Activated CD4-positive, alpha-beta memory T cell treated with anti-CD3 and anti-CD28 coated beads for 36 hours (primary cell): ENCODE results near the gene INPP5J. TPM values are rescaled to one million over a fixed set of nuclear protein-coding genes. Genes with fewer than 3 reads are reported as not detected.
A peak's percentile ranks its signal among the peaks of the same experiment; 100 is the strongest.

Experiments
- CTCF ChIA-PET: fragments of 350-600 bp; sonication (Branson Sonifier 250); formaldehyde crosslinking; loops from one replicate; lab custom pipeline; 2021; ENCODE audit warnings: antibody characterized with exemption, inconsistent platforms; lab: Charles Lee
- POLR2A ChIA-PET: fragments of 350-600 bp; sonication (Branson Sonifier 250); formaldehyde crosslinking; loops from one replicate; lab custom pipeline; 2021; ENCODE audit warnings: antibody characterized with exemption; lab: Charles Lee
- DNase-seq: peaks from one replicate; pipeline ENCODE4 v3.0.0-alpha.2; 2020
- H3K27ac Mint-ChIP-seq: one replicate; pipeline ENCODE4 v1.8.0; 2021; ENCODE audit warnings: mixed read lengths
- H3K27me3 Mint-ChIP-seq: one replicate; pipeline ENCODE4 v1.8.0; 2021; ENCODE audit warnings: mixed read lengths
- H3K36me3 Mint-ChIP-seq: one replicate; pipeline ENCODE4 v1.8.0; 2021; ENCODE audit warnings: mixed read lengths
- H3K4me1 Mint-ChIP-seq: one replicate; pipeline ENCODE4 v1.8.0; 2021; ENCODE audit warnings: low read depth, mixed read lengths
- H3K4me3 Mint-ChIP-seq: one replicate; pipeline ENCODE4 v1.8.0; 2021; ENCODE audit warnings: mild to moderate bottlenecking, mixed read lengths
- H3K9me3 Mint-ChIP-seq: one replicate; pipeline ENCODE4 v1.8.0; 2021; ENCODE audit warnings: mixed read lengths
- intact Hi-C: fragments of 100-400 bp; cut with micrococcal nuclease; formaldehyde crosslinking; loops from one replicate; pipeline ENCODE4 v1.15.1; 2023
- total RNA-seq, 2 experiments: library from RNA; stranded (reverse); gene quantifications; one replicate each; pipeline ENCODE4 v1.2.3, GENCODE V29; 2021

The INPP5J gene
- total RNA-seq, 2 experiments from 2014 or later = 0.14 TPM; not detected in 1

DNA sequence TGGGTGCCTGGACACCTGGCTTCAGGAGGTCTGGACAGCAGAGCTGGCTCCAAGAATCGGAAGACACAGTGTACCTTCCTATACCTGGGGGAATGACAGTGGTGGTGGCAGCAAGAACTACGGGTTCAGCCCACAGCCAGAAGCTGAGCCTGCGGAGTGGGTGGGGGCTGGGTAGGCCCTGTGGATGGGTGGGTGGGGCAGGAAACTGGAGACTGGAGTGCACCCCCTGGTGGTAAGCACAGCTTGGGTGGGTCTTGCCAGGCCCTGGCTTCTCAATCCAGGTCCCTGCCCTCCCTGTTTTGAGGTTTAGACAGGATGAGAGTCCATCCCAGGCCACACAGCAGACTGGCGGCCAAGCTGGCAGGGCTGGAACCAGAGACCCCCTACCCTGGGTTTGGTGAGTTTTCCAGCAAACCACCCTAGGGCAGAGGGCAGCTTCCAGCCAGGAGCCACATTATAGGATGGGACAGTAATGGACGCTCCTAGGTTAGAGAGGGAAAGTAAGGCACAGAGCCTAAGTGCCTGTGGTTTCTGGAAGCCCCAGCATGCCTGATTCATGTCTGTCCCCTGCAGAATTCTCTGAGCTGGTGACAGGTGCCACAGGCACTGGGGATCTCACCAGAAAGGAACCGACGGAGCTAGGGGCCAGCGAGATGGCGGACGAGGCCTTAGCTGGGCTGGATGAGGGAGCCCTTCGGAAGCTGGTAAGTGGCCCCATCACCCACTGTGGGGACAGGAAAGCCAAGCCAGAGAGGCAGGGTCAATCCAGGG lies 40.0 kb upstream of the INPP5J start:
- POLR2A ChIA-PET = interaction anchor here (0.8 to 4.7 kb wide), 5 partner anchors 24 to 210 kb away, joined by 3 to 28 read pairs (median 6); partner anchors contain the start of genes LIMK2, MORC2, PIK3IP1 and SELENOM
- intact Hi-C loops = loop anchor here (5.0 to 10.0 kb wide), 3 partner anchors 132 to 490 kb away; partner anchors contain the start of genes LIMK2, PES1 and SLC35E4

DNA sequence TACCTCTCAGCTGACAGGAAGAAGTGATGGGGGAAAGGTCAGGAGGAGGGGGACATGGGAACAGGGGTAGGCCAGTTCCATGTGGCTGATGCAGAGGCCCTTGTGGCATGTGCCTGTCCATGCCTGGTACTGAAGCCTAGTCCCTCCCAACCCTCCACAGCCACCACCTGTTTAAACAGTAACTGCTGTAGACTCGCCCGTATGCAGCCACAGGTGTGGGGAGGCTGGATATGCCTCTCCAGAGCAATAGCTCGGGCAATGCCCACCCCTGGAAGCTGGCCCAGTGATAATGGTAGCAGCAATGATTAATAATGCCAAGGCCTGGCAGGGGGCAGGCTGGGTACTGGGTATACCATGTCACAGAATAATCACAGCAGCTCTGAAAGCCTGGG lies 39.4 kb upstream of the INPP5J start:
- ChIA-PET CTCF (interaction anchor here (0.5 to 3.8 kb wide), 14 partner anchors 12 to 340 kb away, joined by 3 to 27 read pairs (median 6); partner anchors contain the start of genes LIMK2, MORC2, SELENOM and TUG1), POLR2A (interaction anchor here (0.6 to 4.7 kb wide), 3 partner anchors 11 to 129 kb away, joined by 3 to 28 read pairs (median 9); partner anchors contain the start of genes LIMK2, MORC2 and TUG1)
- Mint-ChIP-seq H3K4me3 (peak overlapping the region; percentile 85), H3K4me1 (peaks cover 30% of the 10 kb centered on the region), H3K9me3 (no peaks in the 10 kb centered on the region), H3K36me3 (no peaks in the 10 kb centered on the region), H3K27me3 (no peaks in the 10 kb centered on the region), H3K27ac (no peak overlapping the region)
- DNase-seq = no peak
- intact Hi-C loops = loop anchor here (5.0 to 10.0 kb wide), 3 partner anchors 131 to 491 kb away; partner anchors contain the start of genes LIMK2, PES1 and SLC35E4

More for the DNA sequence above, 40.0 kb upstream of the INPP5J start:
- H3K9me3 Mint-ChIP-seq = no peaks in the 10 kb centered on the region
- H3K36me3 Mint-ChIP-seq = no peaks in the 10 kb centered on the region
- DNase-seq = peak; percentile 77
- no peak overlapping the region for H3K27ac Mint-ChIP-seq
- H3K4me1 Mint-ChIP-seq = peaks cover 30% of the 10 kb centered on the region
- H3K27me3 Mint-ChIP-seq = no peaks in the 10 kb centered on the region
- CTCF ChIA-PET = interaction anchor here (0.5 to 3.8 kb wide), 15 partner anchors 17 to 284 kb away, joined by 3 to 27 read pairs (median 5); partner anchors contain the start of genes LIMK2, MORC2, SELENOM and TUG1
- H3K4me3 Mint-ChIP-seq = peak overlapping the region; percentile 85

DNA sequence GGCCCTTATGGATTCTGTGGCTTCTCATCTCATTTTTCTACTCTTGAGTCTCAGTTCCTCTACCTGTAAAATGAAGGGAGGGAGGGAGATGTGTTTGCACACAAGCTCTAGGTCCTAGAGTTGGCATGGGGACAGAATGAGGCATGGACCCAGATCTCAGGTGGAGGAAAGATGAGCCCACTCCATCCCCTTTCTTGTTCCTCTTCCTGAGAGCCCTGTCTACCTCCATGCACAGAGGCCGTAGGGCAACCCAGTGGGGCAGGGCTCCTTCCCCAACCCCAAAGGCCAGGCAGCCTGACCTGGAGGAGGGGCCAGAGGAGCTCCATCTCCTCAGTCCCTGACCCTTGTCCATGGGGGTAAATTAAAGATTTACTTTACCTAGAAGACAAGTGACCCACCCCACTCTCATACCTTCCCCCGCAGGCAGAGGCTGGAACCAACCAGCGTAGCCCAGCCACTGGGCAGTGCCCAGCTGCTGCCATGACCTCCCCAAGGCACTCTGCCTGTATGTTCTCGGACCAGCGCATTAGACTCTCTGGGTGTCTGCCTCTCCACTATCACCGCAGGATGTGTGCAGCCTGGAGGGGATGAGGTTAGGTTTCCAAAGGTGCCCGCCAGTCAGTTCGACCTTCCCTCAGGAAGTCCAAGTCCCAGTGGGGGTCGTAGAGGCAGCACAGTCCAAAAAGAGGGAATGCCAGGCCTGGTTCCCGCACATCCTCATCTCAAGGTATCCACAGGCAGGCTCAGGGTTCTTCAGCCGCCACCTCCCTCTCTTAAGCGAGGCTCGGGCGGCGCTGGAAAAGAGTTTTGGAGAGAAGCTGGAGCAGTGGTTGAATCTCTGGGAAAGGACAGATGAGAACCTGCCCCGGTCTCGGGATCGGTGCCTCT lies 38.6 kb upstream of the INPP5J start:
- ChIA-PET CTCF (interaction anchor here (0.7 to 3.8 kb wide), 27 partner anchors 9 to 769 kb away, joined by 3 to 27 read pairs (median 4); partner anchors contain the start of genes LIMK2, MORC2, PIK3IP1 and SELENOM), POLR2A (interaction anchor here (0.6 to 4.7 kb wide), 10 partner anchors 9 to 262 kb away, joined by 3 to 28 read pairs (median 4); partner anchors contain the start of genes LIMK2, MORC2, PATZ1 and TUG1)
- Mint-ChIP-seq H3K4me1 (peaks cover 30% of the 10 kb centered on the region), H3K4me3 (peak overlapping the region; percentile 83), H3K36me3 (no peaks in the 10 kb centered on the region), H3K27ac (peak overlapping the region; percentile 35), H3K27me3 (no peaks in the 10 kb centered on the region), H3K9me3 (no peaks in the 10 kb centered on the region)
- intact Hi-C loops = loop anchor here (1.0 to 10.0 kb wide), 9 partner anchors 23 to 492 kb away; partner anchors contain the start of genes LIMK2, MORC2, PES1 and RNF185
- DNase-seq = no peak

DNA sequence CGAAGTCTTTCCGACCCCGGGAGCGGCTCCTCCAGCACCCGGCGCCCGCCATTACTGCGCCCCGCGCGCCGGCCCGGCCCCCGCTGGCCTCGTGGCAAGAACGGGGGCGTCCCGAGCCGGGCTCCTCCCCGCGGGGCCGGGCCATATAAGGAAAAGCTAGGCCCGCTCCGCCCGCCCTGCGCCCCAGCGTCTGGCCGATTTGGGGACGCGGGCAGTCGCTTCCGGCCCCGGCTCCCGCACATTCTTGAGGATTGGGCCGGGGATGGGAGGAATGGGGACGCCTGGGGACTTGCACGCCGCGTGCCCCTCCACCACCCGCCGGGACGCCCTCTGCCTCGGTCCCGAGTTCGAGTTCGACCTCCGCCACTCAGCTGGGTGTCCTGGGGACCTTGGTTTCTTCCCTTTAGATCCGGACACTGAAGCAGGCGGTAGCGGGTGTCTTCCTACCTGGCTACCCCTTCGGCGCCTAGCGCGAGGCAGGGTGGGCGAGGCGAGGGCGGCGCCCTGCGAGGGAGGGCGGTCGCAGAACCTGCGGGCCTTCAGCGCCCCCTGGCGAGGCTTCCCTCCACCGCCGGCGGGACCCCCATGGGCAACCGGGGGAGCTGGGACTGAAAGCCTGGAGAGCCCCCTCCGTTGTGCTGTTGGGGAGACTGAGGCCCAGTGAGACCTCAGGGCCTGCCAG lies 37.8 kb upstream of the INPP5J start:
- no peaks in the 10 kb centered on the region for H3K36me3 Mint-ChIP-seq
- H3K4me3 Mint-ChIP-seq = peak overlapping the region; percentile 83
- CTCF ChIA-PET = interaction anchor here (0.6 to 3.8 kb wide), 38 partner anchors 8 to 769 kb away, joined by 3 to 27 read pairs (median 4); partner anchors contain the start of genes LIMK2, MORC2, PIK3IP1 and RNF185
- peak overlapping the region; percentile 80 for H3K27ac Mint-ChIP-seq
- H3K9me3 Mint-ChIP-seq = no peaks in the 10 kb centered on the region
- H3K4me1 Mint-ChIP-seq = peaks cover 30% of the 10 kb centered on the region
- DNase-seq = peak; percentile 90
- H3K27me3 Mint-ChIP-seq = no peaks in the 10 kb centered on the region
- POLR2A ChIA-PET = interaction anchor here (0.8 to 4.7 kb wide), 11 partner anchors 9 to 261 kb away, joined by 3 to 28 read pairs (median 3); partner anchors contain the start of genes LIMK2, MORC2, PATZ1 and SELENOM
- intact Hi-C loops = loop anchor here (1.0 to 10.0 kb wide), 9 partner anchors 22 to 493 kb away; partner anchors contain the start of genes LIMK2, MORC2, PES1 and RNF185

DNA sequence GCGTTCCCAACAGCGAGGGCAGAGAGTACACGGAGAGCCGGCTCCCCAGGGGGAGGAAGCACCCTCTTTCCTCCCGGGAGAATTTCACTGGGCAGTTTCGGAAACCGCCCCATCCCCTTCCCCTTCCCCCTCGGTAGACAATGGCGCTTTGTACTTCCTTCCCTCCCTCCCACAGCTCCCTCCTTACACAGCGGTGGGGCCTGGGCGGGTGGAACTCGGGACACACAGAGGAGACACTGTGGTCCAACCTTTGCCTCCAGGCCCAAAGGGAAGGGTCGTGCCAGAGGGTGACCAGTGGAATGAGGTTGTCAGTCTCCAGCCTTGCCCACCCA lies 37.3 kb upstream of the INPP5J start:
- H3K4me1 Mint-ChIP-seq = peaks cover 30% of the 10 kb centered on the region
- no peaks in the 10 kb centered on the region for H3K36me3 Mint-ChIP-seq
- intact Hi-C loops = loop anchor here (2.0 to 10.0 kb wide), 5 partner anchors 21 to 145 kb away; partner anchors contain the start of genes LIMK2, MORC2, RNF185 and SELENOM
- H3K9me3 Mint-ChIP-seq = no peaks in the 10 kb centered on the region
- peak overlapping the region; percentile 76 for H3K4me3 Mint-ChIP-seq
- ChIA-PET POLR2A (interaction anchor here (0.8 to 4.7 kb wide), 6 partner anchors 8 to 207 kb away, joined by 3 to 28 read pairs (median 4); partner anchors contain the start of genes MORC2, SELENOM and TUG1), CTCF (interaction anchor here (0.6 to 3.8 kb wide), 31 partner anchors 8 to 451 kb away, joined by 3 to 27 read pairs (median 6); partner anchors contain the start of genes MORC2, PIK3IP1, RNF185 and SELENOM)
- H3K27ac Mint-ChIP-seq = peak overlapping the region; percentile 80
- no peaks in the 10 kb centered on the region for H3K27me3 Mint-ChIP-seq
- no peak for DNase-seq

DNA sequence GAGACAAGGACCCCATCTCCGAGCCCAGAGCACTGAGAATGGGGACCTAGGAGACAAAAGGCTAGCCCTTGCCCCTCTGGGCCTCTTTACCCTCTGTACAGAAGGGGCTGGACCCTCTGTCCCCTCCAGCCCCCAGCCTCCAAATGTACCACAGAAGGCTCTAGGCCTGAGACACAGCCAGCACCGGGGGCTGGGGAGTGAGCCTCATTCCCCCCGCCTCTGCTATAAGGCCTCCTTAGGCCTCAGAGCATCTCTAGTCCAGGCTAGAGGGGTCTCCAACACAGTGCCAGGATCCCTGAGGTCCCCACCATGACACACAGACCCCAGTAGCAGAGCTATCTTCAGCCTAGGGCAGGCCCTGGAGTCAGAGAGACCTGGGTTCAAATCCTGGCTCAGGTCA lies 36.8 kb upstream of the INPP5J start:
- Mint-ChIP-seq H3K9me3 (no peaks in the 10 kb centered on the region), H3K27me3 (no peaks in the 10 kb centered on the region), H3K27ac (no peak overlapping the region), H3K4me1 (peaks cover 26% of the 10 kb centered on the region), H3K4me3 (peak overlapping the region; percentile 76), H3K36me3 (no peaks in the 10 kb centered on the region)
- CTCF ChIA-PET = interaction anchor here (0.6 to 3.8 kb wide), 12 partner anchors 10 to 451 kb away, joined by 3 to 27 read pairs (median 6); partner anchors contain the start of genes MORC2, PIK3IP1, SELENOM and TUG1
- no peak for DNase-seq
- intact Hi-C loops = loop anchor here (2.0 to 10.0 kb wide), 5 partner anchors 21 to 145 kb away; partner anchors contain the start of genes LIMK2, MORC2, RNF185 and SELENOM
- POLR2A ChIA-PET = interaction anchor here (4.7 kb wide), 1 partner anchor 117 kb away, joined by 28 read pairs; the partner anchor contains the start of genes MORC2 and TUG1

DNA sequence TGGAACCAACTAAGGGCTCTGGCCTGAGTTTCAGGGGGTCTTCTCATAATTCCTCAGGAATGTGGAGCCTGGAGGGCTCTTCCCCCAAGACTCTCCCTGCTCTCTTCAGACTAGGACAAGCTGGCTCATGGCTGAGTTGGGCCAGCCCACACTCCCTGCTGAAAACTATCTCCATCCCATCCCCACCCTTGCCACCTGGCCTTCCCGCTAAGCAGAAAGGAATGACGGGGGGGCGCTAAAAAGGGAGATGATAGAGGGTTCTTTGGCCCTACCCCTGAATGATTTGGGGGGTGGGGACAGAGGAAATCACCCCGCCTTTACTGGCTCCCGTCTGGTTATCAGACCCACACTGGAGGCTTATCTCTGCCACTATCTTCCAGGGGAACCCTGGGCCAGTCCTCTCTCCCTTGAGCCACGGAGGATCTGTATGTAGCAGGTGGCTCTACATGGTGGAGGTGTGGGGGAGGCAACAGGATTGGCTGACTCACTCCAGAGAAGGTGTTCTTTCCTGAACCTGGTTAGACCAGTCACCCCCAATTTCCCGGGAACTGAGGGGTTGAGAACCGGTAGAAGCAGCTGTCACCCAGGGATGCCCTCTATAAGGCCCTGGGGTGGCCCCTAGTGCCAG lies 35.9 kb upstream of the INPP5J start:
- POLR2A ChIA-PET = no interaction called here
- Mint-ChIP-seq H3K4me1 (peaks cover 22% of the 10 kb centered on the region), H3K4me3 (no peak overlapping the region), H3K27me3 (no peaks in the 10 kb centered on the region), H3K36me3 (no peaks in the 10 kb centered on the region), H3K9me3 (no peaks in the 10 kb centered on the region), H3K27ac (no peak overlapping the region)
- intact Hi-C loops = loop anchor here (10.0 kb wide), 1 partner anchor 128 kb away; the partner anchor contains the start of gene LIMK2
- CTCF ChIA-PET = interaction anchor here (0.6 to 3.0 kb wide), 6 partner anchors 9 to 773 kb away, joined by 3 to 18 read pairs (median 3); no protein-coding TSS in a partner anchor
- DNase-seq = no peak

DNA sequence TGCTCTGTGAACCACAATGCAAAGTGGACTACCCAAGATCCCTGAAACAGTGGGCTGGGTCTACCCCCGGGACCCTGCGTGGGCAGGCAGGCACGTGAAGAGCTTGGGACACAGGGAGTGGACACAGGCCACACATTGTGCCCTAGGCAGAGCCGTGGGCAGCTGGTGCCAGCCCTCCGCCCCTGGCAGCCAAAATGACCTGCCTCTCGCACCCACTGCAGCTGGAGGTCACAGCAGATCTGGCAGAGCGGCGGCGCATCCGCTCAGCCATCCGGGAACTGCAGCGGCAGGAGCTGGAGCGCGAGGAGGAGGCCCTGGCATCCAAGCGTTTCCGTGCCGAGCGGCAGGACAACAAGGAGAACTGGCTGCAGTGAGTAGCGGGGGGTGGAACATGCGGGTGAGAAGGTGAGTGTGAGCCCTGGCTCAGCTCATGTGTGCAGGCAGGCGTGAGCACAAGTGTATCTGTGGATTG lies 35.0 kb upstream of the INPP5J start:
- intact Hi-C loops = loop anchor here (10.0 kb wide), 1 partner anchor 127 kb away; the partner anchor contains the start of gene LIMK2
- POLR2A ChIA-PET = no interaction called here
- peaks cover 12% of the 10 kb centered on the region for H3K4me1 Mint-ChIP-seq

DNA sequence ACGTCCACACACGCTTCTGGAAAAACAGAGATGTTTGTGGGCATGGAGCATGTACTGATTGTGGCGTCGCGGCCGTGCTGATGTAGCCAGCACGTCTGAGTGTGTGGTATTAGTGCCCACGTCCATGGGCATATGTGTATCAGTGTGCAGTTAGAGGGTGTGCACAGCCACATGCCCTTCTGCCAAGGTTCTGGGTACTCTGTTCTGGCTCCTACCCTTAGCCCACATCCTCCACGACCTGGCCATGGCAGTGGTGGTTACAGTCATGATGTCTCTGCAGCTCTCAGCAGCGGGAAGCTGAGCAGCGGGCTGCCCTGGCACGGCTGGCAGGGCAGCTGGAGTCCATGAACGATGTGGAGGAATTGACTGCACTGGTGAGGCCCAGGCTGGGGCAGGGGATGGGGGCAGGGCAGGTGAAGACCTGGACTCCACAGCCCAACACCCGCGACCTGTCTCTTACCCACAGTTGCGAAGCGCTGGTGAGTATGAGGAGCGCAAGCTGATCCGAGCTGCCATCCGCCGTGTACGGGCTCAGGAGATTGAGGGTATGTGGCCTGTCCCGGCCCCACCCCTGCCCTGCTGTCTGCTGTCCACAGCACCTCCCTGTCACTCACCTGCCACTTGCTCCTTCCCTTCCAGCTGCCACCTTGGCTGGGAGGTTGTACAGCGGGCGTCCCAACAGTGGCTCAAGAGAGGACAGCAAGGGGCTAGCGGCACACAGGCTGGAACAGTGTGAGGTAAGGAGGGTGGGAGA lies 34.4 kb upstream of the INPP5J start:
- POLR2A ChIA-PET = no interaction called here
- H3K27ac Mint-ChIP-seq = no peak overlapping the region
- intact Hi-C loops = loop anchor here (10.0 kb wide), 1 partner anchor 126 kb away; the partner anchor contains the start of gene LIMK2

More for the DNA sequence above, 35.0 kb upstream of the INPP5J start:
- H3K9me3 Mint-ChIP-seq = no peaks in the 10 kb centered on the region
- CTCF ChIA-PET = interaction anchor here (0.6 to 1.1 kb wide), 5 partner anchors 8 to 774 kb away, joined by 3 to 4 read pairs (median 3); partner anchors contain the start of gene SELENOM
- H3K4me3 Mint-ChIP-seq = no peak overlapping the region
- no peaks in the 10 kb centered on the region for H3K27me3 Mint-ChIP-seq
- no peak for DNase-seq
- no peak overlapping the region for H3K27ac Mint-ChIP-seq
- H3K36me3 Mint-ChIP-seq = no peaks in the 10 kb centered on the region

More for the DNA sequence above, 34.4 kb upstream of the INPP5J start:
- no peak for DNase-seq
- no peak overlapping the region for H3K4me3 Mint-ChIP-seq
- no peaks in the 10 kb centered on the region for H3K9me3 Mint-ChIP-seq
- CTCF ChIA-PET = interaction anchor here (0.6 to 1.6 kb wide), 7 partner anchors 11 to 227 kb away, joined by 3 to 6 read pairs (median 3); partner anchors contain the start of gene SELENOM
- no peaks in the 10 kb centered on the region for H3K36me3 Mint-ChIP-seq
- no peaks in the 10 kb centered on the region for H3K27me3 Mint-ChIP-seq
- peaks cover 6% of the 10 kb centered on the region for H3K4me1 Mint-ChIP-seq
